ENCODE results near the gene INSYN2B.

The INSYN2B gene

DNA sequence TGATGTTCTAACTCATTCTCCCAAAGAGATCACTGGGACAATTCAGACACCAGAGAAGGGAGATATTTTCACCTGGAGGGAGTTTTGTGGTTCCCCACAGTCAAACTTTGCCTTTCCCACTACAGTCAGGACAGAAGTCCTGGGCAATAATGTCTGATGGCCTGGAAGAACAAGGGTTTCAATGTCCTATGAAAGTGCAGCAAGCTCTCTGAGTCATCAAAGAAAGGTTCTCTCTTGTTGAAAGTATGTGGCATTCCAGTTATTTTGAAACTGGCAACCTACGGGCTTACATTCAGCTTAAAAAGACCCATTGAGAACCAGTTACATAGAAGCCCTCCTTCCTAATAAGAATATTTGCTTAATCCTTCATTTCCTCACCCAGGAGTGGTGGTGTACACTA is 103.9 kb downstream of the INSYN2B start:
- no peak overlapping the region for H3K4me3 ChIP-seq (ENCODE audit: low read depth, low read length)
- peak; percentile 53 for DNase-seq (ENCODE audit: low read depth)
- no peak for TF ChIP-seq MAX (IDR thresholded peaks at IDR 0.05; ENCODE audit: low read depth, low read length)
- TF ChIP-seq CTCF (IDR thresholded peaks at IDR 0.05; ENCODE audit: low read depth, low read length): no peak
- no peak for TF ChIP-seq POLR2A (IDR thresholded peaks at IDR 0.05; ENCODE audit: extremely low read depth, insufficient read length)
- no peak for TF ChIP-seq MYC (IDR thresholded peaks at IDR 0.05; ENCODE audit: low read depth, low read length)

- H3K4me3 ChIP-seq (ENCODE audit: low read depth, low read length): peak overlapping the region; percentile 21
These were observed 104.6 kb downstream of the INSYN2B start for GRCh38 chr5:169875731-169876130.

GRCh38 chr5:169875091-169875728 is 105.1 kb downstream of the INSYN2B start:
- peak overlapping the region; percentile 45 for H3K4me3 ChIP-seq (ENCODE audit: low read depth, low read length)
- DNase-seq (ENCODE audit: low read depth): peak; percentile 91
- no peak for TF ChIP-seq POLR2A (IDR thresholded peaks at IDR 0.05; ENCODE audit: extremely low read depth, insufficient read length)
- TF ChIP-seq MYC (IDR thresholded peaks at IDR 0.05; ENCODE audit: low read depth, low read length): peak; percentile 77; the same call in 1 of the 2 replicates

More at GRCh38 chr5:169875731-169876130, 104.6 kb downstream of the INSYN2B start:
- DNase-seq (ENCODE audit: low read depth): peak; percentile 13
- no peak for TF ChIP-seq POLR2A (IDR thresholded peaks at IDR 0.05; ENCODE audit: extremely low read depth, insufficient read length)
- TF ChIP-seq CTCF (IDR thresholded peaks at IDR 0.05; ENCODE audit: low read depth, low read length): no peak
- TF ChIP-seq MYC (IDR thresholded peaks at IDR 0.05; ENCODE audit: low read depth, low read length): no peak
- TF ChIP-seq MAX (IDR thresholded peaks at IDR 0.05; ENCODE audit: low read depth, low read length): no peak

- DNase-seq (ENCODE audit: low read depth): peak; percentile 89
- peak overlapping the region; percentile 45 for H3K4me3 ChIP-seq (ENCODE audit: low read depth, low read length)
- TF ChIP-seq MYC (IDR thresholded peaks at IDR 0.05; ENCODE audit: low read depth, low read length) (no peak), CTCF (IDR thresholded peaks at IDR 0.05; ENCODE audit: low read depth, low read length) (no peak), POLR2A (IDR thresholded peaks at IDR 0.05; ENCODE audit: extremely low read depth, insufficient read length) (no peak), MAX (IDR thresholded peaks at IDR 0.05; ENCODE audit: low read depth, low read length) (no peak)
These were observed 105.7 kb downstream of the INSYN2B start for GRCh38 chr5:169874621-169875020.

DNA sequence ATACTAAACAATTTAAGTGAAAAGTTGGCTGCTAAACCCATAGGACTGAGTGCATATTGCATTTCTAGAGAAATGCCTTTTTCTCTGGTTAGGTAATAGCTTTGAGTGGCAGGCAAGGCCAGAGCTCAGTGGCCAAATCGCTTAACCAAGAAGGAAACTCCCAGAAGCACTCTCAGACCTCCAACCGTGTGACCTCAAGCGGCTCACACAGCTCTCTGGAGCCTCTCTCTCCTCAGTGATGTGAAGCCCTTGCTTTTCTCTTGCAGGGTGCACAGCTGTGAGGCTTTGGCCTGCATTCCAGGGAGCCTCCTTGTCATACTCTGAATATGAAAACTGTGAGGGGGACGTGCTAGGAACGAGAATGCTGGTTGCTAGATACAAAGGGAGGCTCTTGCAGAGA is 106.7 kb downstream of the INSYN2B start:
- peak; percentile 94 for DNase-seq (ENCODE audit: low read depth)
- H3K4me3 ChIP-seq (ENCODE audit: low read depth, low read length): no peak overlapping the region
- TF ChIP-seq MAX (IDR thresholded peaks at IDR 0.05; ENCODE audit: low read depth, low read length) (peak; percentile 62; the same call in 1 of the 2 replicates), CTCF (IDR thresholded peaks at IDR 0.05; ENCODE audit: low read depth, low read length) (no peak), POLR2A (IDR thresholded peaks at IDR 0.05; ENCODE audit: extremely low read depth, insufficient read length) (peak; percentile 29), MYC (IDR thresholded peaks at IDR 0.05; ENCODE audit: low read depth, low read length) (peak; percentile 59)

GRCh38 chr5:169871826-169872490 is 108.3 kb downstream of the INSYN2B start:
- DNase-seq (ENCODE audit: low read depth): peak; percentile 61
- no peak overlapping the region for H3K4me3 ChIP-seq (ENCODE audit: low read depth, low read length)
- no peak for TF ChIP-seq CTCF (IDR thresholded peaks at IDR 0.05; ENCODE audit: low read depth, low read length)
- TF ChIP-seq POLR2A (IDR thresholded peaks at IDR 0.05; ENCODE audit: extremely low read depth, insufficient read length): no peak
- no peak for TF ChIP-seq MAX (IDR thresholded peaks at IDR 0.05; ENCODE audit: low read depth, low read length)
- TF ChIP-seq MYC (IDR thresholded peaks at IDR 0.05; ENCODE audit: low read depth, low read length): no peak
